Activated naive CD4-positive, alpha-beta T cell treated with anti-CD3 and anti-CD28 coated beads for 36 hours (primary cell): ENCODE data around the gene DYNC1H1. TPM values are rescaled to one million over a fixed set of nuclear protein-coding genes. Genes with fewer than 3 reads are reported as not detected.
"Not testable (repeated sequence)": the region's sequence is repeated elsewhere in the genome, so short reads cannot be mapped to it uniquely, and the experiment has no call there.

Experiments
- CTCF ChIA-PET: fragments of 350-600 bp; sonication (Branson Sonifier 250); formaldehyde crosslinking; loops from one replicate; lab custom pipeline; 2021; ENCODE audit warnings: antibody characterized with exemption; lab: Charles Lee
- DNase-seq: peaks from one replicate; pipeline ENCODE4 v3.0.0-alpha.2; 2020
- H3K27ac Mint-ChIP-seq: one replicate; pipeline ENCODE4 v1.8.0; 2021; ENCODE audit warnings: mild to moderate bottlenecking, mixed read lengths
- H3K27me3 Mint-ChIP-seq: one replicate; pipeline ENCODE4 v1.8.0; 2021; ENCODE audit warnings: low read depth, mixed read lengths
- H3K36me3 Mint-ChIP-seq: one replicate; pipeline ENCODE4 v1.8.0; 2021; ENCODE audit warnings: low read depth, mixed read lengths
- H3K4me1 Mint-ChIP-seq: one replicate; pipeline ENCODE4 v1.8.0; 2021; ENCODE audit warnings: low read depth, mixed read lengths
- H3K4me3 Mint-ChIP-seq: one replicate; pipeline ENCODE4 v1.8.0; 2021; ENCODE audit warnings: mild to moderate bottlenecking, moderate library complexity, mixed read lengths
- H3K9me3 Mint-ChIP-seq: one replicate; pipeline ENCODE4 v1.8.0; 2021; ENCODE audit warnings: mixed read lengths
- intact Hi-C: fragments of 100-400 bp; cut with micrococcal nuclease; formaldehyde crosslinking; loops from one replicate; pipeline ENCODE4 v1.15.1; 2023
- total RNA-seq, 2 experiments: library from RNA; stranded (reverse); gene quantifications; one replicate each; pipeline ENCODE4 v1.2.3, GENCODE V29; 2021

The DYNC1H1 gene
- total RNA-seq, 2 experiments from 2014 or later, result 207 to 208 TPM

- H3K27me3 Mint-ChIP-seq, result no peaks in the 10 kb centered on the region
- peaks cover 44% of the 10 kb centered on the region for H3K4me1 Mint-ChIP-seq
- CTCF ChIA-PET, result interaction anchor here (1.1 kb wide), 1 partner anchor 199 kb away, joined by 4 read pairs; no protein-coding TSS in a partner anchor
- no peaks in the 10 kb centered on the region for H3K9me3 Mint-ChIP-seq
- no peak for DNase-seq
- intact Hi-C loops, result loop anchor here (10.0 kb wide), 2 partner anchors 235 to 625 kb away; partner anchors contain the start of gene RCOR1
- H3K4me3 Mint-ChIP-seq, result no peak overlapping the region
- H3K36me3 Mint-ChIP-seq, result peaks cover 7% of the 10 kb centered on the region
- H3K27ac Mint-ChIP-seq, result peak overlapping the region; percentile 11
These were observed 5.1 kb downstream of the DYNC1H1 start for GRCh38 chr14:101969481-101969880.

GRCh38 chr14:101970830-101971400, 6.5 kb downstream of the DYNC1H1 start:
- no peak overlapping the region for H3K27ac Mint-ChIP-seq

GRCh38 chr14:101971458-101971857, 7.1 kb downstream of the DYNC1H1 start:
- intact Hi-C loops, H3K27me3 Mint-ChIP-seq, H3K4me3 Mint-ChIP-seq, H3K27ac Mint-ChIP-seq, H3K36me3 Mint-ChIP-seq, H3K9me3 Mint-ChIP-seq, DNase-seq: not testable (repeated sequence)
- CTCF ChIA-PET, result interaction anchor here (0.6 kb wide), 1 partner anchor 342 kb away, joined by 3 read pairs; no protein-coding TSS in a partner anchor
- peaks cover 39% of the 10 kb centered on the region for H3K4me1 Mint-ChIP-seq

More at GRCh38 chr14:101970830-101971400, 6.5 kb downstream of the DYNC1H1 start:
- Mint-ChIP-seq H3K36me3 (peaks cover 8% of the 10 kb centered on the region), H3K4me1 (peaks cover 42% of the 10 kb centered on the region), H3K27me3 (no peaks in the 10 kb centered on the region), H3K4me3 (no peak overlapping the region), H3K9me3 (no peaks in the 10 kb centered on the region)
- intact Hi-C loops, result no loop called here
- DNase-seq, result no peak
- CTCF ChIA-PET, result no interaction called here

- no peak for DNase-seq
- CTCF ChIA-PET, result interaction anchor here (0.6 to 1.1 kb wide), 2 partner anchors 9 to 342 kb away, joined by 3 to 5 read pairs; no protein-coding TSS in a partner anchor
- peaks cover 33% of the 10 kb centered on the region for H3K4me1 Mint-ChIP-seq
- intact Hi-C loops, result no loop called here
- no peak overlapping the region for H3K4me3 Mint-ChIP-seq
- H3K27me3 Mint-ChIP-seq, result no peaks in the 10 kb centered on the region
- H3K9me3 Mint-ChIP-seq, result no peaks in the 10 kb centered on the region
- H3K36me3 Mint-ChIP-seq, result peaks cover 14% of the 10 kb centered on the region
- H3K27ac Mint-ChIP-seq, result no peak overlapping the region
These were observed 7.9 kb downstream of the DYNC1H1 start for GRCh38 chr14:101972126-101972866.

GRCh38 chr14:101973356-101973755, 9.0 kb downstream of the DYNC1H1 start:
- intact Hi-C loops, result no loop called here
- CTCF ChIA-PET, result interaction anchor here (1.1 kb wide), 1 partner anchor 10 kb away, joined by 5 read pairs; no protein-coding TSS in a partner anchor
- Mint-ChIP-seq H3K4me1 (peaks cover 26% of the 10 kb centered on the region), H3K27ac (no peak overlapping the region), H3K36me3 (peaks cover 11% of the 10 kb centered on the region), H3K4me3 (no peak overlapping the region), H3K27me3 (no peaks in the 10 kb centered on the region), H3K9me3 (no peaks in the 10 kb centered on the region)
- DNase-seq, result no peak

GRCh38 chr14:101975231-101975630, 10.9 kb downstream of the DYNC1H1 start:
- intact Hi-C loops, result no loop called here
- Mint-ChIP-seq H3K4me1 (peaks cover 15% of the 10 kb centered on the region), H3K27ac (no peak overlapping the region), H3K27me3 (no peaks in the 10 kb centered on the region), H3K36me3 (peaks cover 20% of the 10 kb centered on the region), H3K4me3 (no peak overlapping the region), H3K9me3 (no peaks in the 10 kb centered on the region)
- CTCF ChIA-PET, result interaction anchor here (0.7 kb wide), 1 partner anchor 61 kb away, joined by 3 read pairs; no protein-coding TSS in a partner anchor
- DNase-seq, result no peak

- peaks cover 6% of the 10 kb centered on the region for H3K4me1 Mint-ChIP-seq
- no peak for DNase-seq
- H3K9me3 Mint-ChIP-seq, result no peaks in the 10 kb centered on the region
- H3K4me3 Mint-ChIP-seq, result no peak overlapping the region
- H3K36me3 Mint-ChIP-seq, result peaks cover 22% of the 10 kb centered on the region
- CTCF ChIA-PET, result no interaction called here
- H3K27me3 Mint-ChIP-seq, result no peaks in the 10 kb centered on the region
- no peak overlapping the region for H3K27ac Mint-ChIP-seq
- intact Hi-C loops, result no loop called here
These were observed 13.1 kb downstream of the DYNC1H1 start for GRCh38 chr14:101977311-101978071.

- H3K4me3 Mint-ChIP-seq, result no peak overlapping the region
- no peaks in the 10 kb centered on the region for H3K9me3 Mint-ChIP-seq
- intact Hi-C loops, result no loop called here
- H3K27me3 Mint-ChIP-seq, result no peaks in the 10 kb centered on the region
- CTCF ChIA-PET, result no interaction called here
- DNase-seq, result no peak
- peaks cover 30% of the 10 kb centered on the region for H3K36me3 Mint-ChIP-seq
- no peak overlapping the region for H3K27ac Mint-ChIP-seq
- peaks cover 5% of the 10 kb centered on the region for H3K4me1 Mint-ChIP-seq
These were observed 15.3 kb downstream of the DYNC1H1 start for GRCh38 chr14:101979666-101980065.

GRCh38 chr14:101980251-101980650, 15.9 kb downstream of the DYNC1H1 start:
- no peaks in the 10 kb centered on the region for H3K27me3 Mint-ChIP-seq
- H3K4me3 Mint-ChIP-seq, result no peak overlapping the region
- H3K4me1 Mint-ChIP-seq, result peaks cover 5% of the 10 kb centered on the region
- H3K27ac Mint-ChIP-seq, result no peak overlapping the region
- CTCF ChIA-PET, result no interaction called here
- intact Hi-C loops, result no loop called here
- no peak for DNase-seq
- H3K36me3 Mint-ChIP-seq, result peaks cover 32% of the 10 kb centered on the region
- no peaks in the 10 kb centered on the region for H3K9me3 Mint-ChIP-seq

- Mint-ChIP-seq H3K4me1 (peaks cover 5% of the 10 kb centered on the region), H3K4me3 (no peak overlapping the region), H3K36me3 (peaks cover 33% of the 10 kb centered on the region), H3K27me3 (no peaks in the 10 kb centered on the region), H3K9me3 (no peaks in the 10 kb centered on the region), H3K27ac (peak overlapping the region; percentile 54)
- DNase-seq, result no peak
- CTCF ChIA-PET, result no interaction called here
- intact Hi-C loops, result no loop called here
These were observed 16.3 kb downstream of the DYNC1H1 start for GRCh38 chr14:101980700-101981099.

GRCh38 chr14:101982621-101983020, 18.2 kb downstream of the DYNC1H1 start:
- Mint-ChIP-seq H3K4me1 (peaks cover 5% of the 10 kb centered on the region), H3K36me3 (peaks cover 33% of the 10 kb centered on the region), H3K27me3 (no peaks in the 10 kb centered on the region), H3K27ac (no peak overlapping the region), H3K9me3 (no peaks in the 10 kb centered on the region), H3K4me3 (no peak overlapping the region)
- DNase-seq, result no peak
- CTCF ChIA-PET, result no interaction called here
- intact Hi-C loops, result no loop called here

- H3K27me3 Mint-ChIP-seq, H3K4me3 Mint-ChIP-seq, intact Hi-C loops, CTCF ChIA-PET, H3K4me1 Mint-ChIP-seq, DNase-seq, H3K9me3 Mint-ChIP-seq, H3K27ac Mint-ChIP-seq: not testable (repeated sequence)
- peaks cover 38% of the 10 kb centered on the region for H3K36me3 Mint-ChIP-seq
These were observed 20.5 kb downstream of the DYNC1H1 start for GRCh38 chr14:101984831-101985230.
